Subcutaneous adipose tissue (tissue), 4 donors: ENCODE data around the gene CYB561A3. TPM values are rescaled to one million over a fixed set of nuclear protein-coding genes. Genes with fewer than 3 reads are reported as not detected.

Source experiments
- total RNA-seq, 4 donors: library from RNA; depleted of rRNA; stranded (reverse); fragments of >200 nt; gene quantifications; one replicate each; pipeline ENCODE4 v1.1.0, GENCODE V29; 2016
- TF ChIP-seq, protein P1 (sequence below): fragments of 450-650 bp; IDR thresholded peaks from one replicate; pipeline ENCODE4 v1.5.1; 2016; ENCODE audit warnings: low read depth, mild to moderate bottlenecking, control low read depth, antibody characterized with exemption, moderate library complexity

The CYB561A3 gene
- total RNA-seq: 10 to 100 TPM; 22.0 to 43.0 (median 34.2) TPM

DNA sequence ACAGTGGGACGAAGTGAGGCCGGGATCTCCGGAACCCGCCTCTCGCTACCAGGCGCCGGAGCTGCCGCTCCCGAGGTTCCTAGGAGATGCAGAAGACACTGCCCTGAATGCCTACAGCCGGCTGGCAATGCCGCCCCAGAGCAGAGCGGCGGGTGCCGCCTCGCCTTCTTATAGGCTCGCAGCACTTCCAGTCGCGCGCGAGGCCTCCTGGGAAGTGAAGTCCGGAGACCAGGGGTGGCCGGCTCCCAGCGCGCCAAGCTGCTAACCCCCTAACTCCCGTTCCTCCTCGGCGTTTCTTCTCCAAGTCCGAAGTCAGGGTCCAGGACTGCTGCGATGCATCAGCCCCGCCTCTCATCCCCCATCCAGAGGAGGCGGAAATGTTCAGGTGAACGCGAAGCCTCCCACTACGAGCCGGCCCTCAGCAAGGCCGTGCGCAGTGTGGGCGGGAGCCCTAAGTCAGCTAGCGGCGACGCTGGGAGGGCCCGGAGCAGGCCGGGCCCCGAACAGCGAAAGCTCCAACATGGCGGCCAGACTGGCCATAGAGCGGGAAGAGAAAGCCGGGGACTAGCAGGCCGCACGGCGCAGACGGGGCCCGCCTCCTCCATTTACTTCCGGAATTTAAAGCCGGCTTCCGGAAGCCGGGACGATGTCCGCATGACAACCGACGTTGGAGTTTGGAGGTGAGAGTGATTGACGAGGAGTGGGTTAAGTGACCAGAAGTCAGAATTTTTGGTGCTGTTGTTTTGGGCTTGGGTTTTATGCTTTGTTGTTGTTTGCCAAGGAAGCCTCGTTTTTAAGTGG, at the start of gene CYB561A3, which contains the start of gene TMEM138:
CYB561A3 (minus strand) TSS at position 142 of the 801 bp plus-strand sequence. CDS start 5,169 bp downstream, outside the sequence.
TMEM138 (plus strand) TSS at position 634 of the 801 bp plus-strand sequence. CDS start 2,017 bp downstream, outside the sequence.
- TF ChIP-seq, protein P1, sequence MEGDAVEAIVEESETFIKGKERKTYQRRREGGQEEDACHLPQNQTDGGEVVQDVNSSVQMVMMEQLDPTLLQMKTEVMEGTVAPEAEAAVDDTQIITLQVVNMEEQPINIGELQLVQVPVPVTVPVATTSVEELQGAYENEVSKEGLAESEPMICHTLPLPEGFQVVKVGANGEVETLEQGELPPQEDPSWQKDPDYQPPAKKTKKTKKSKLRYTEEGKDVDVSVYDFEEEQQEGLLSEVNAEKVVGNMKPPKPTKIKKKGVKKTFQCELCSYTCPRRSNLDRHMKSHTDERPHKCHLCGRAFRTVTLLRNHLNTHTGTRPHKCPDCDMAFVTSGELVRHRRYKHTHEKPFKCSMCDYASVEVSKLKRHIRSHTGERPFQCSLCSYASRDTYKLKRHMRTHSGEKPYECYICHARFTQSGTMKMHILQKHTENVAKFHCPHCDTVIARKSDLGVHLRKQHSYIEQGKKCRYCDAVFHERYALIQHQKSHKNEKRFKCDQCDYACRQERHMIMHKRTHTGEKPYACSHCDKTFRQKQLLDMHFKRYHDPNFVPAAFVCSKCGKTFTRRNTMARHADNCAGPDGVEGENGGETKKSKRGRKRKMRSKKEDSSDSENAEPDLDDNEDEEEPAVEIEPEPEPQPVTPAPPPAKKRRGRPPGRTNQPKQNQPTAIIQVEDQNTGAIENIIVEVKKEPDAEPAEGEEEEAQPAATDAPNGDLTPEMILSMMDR: no peak

DNA sequence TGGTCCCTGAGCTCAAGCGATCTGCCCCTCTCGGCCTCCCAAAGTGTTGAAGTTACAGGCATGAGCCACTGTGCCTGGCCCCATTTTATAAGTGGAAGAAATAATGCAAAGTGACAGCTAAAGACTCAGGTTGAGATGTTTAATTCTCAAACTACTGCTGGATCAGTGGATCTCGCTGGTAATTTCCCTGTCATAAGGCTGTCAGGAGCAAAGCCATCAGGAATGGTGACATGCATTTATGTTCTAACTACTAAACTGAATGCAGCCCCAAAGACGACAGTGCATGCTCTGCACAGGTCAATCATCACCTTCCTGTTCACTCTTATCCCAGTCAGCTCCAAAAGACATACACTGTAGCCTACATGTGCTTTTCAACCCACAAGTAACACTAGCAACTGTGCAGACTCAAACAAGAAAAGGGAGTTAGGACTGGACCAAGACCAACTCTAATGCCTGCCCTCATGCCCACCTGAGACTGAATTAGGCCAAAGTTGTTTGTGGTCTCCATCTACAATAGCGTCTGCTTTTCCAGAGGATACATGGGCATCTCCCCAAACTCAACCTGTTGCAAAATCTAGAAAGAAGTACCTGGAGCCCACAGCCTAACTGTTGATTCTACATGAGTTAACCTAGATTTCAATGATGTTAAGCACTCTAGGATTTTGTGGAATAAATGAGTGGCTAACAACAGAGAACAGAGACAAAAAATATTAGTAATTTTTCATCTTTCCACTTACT, 45.5 kb upstream of the CYB561A3 start:
- TF ChIP-seq, protein P1: no peak

GRCh38 chr11:61406067-61406466, 44.4 kb upstream of the CYB561A3 start:
- TF ChIP-seq, protein P1: no peak

GRCh38 chr11:61404641-61405040, 43.0 kb upstream of the CYB561A3 start:
- TF ChIP-seq, protein P1: no peak

DNA sequence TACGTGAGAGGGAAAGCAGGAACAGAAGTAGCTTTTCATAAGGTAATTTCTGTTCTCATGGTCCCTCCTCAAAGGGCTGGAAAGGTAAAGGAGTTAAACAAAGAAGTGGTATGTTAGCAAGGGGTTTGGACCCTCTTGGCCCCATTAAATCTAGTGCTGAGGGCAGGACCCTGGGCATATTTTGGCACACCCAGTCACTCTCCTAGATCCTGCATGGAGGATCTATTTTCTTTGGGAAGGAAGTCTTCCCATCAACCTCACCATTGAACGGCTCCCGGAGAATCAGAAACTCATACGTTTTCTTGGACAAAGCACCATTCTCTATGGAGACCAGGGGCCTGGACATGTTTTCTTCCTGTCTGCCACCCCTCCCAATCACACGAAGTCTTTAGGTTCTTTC, 42.4 kb upstream of the CYB561A3 start:
- TF ChIP-seq, protein P1: no peak

DNA sequence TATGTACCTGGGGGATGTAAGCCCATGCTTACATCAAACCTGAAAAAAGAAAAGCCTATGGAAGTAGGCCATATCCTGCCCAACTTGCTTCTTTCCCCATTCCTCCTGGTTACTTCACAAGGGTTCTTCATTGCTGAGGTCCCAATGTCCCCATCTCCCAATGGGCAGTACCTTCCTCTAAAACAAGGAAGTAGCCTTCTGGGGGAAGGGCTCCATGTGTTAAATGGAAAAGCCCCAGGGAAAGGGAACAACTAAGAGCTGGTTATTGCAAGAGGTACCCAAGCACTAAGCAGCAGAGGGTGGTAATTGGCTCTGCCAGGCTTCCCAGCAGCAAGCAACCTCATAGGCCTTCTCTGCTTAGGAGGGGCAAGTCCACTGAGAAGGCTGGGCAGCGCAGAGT, 42.0 kb upstream of the CYB561A3 start:
- TF ChIP-seq, protein P1: no peak

DNA sequence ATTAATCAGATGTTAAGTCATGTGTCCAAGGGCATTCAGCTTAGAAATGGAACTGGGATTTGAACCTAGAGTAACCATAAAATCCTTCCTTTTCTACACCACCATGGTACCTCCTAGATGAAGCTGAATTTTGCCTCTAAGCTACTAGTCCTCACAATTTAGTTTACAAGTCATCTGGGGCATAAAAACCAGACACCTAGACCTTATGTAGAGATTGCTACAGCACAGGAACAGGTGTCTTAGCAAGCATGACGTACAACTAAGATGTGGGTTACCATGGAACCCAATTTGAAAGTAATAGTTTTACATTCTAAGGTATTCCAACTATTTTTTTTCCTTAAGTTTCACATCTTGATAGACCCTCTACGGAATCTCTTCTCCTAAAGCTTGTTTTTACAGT, 39.9 kb upstream of the CYB561A3 start:
- TF ChIP-seq, protein P1: no peak
